Right lobe of liver (tissue), 6 donors: ENCODE data around the gene OR52N5. TPM values are rescaled to one million over a fixed set of nuclear protein-coding genes. Genes with fewer than 3 reads are reported as not detected.

Source experiments
- ATAC-seq, 4 donors: fragments of 200-7000 bp; cut with Tn5 transposase; one replicate each; pipeline ENCODE4 v1.9.1; 2020; ENCODE audit warnings: mild to moderate bottlenecking in 4 of 4, moderate library complexity in 4 of 4
- DNase-seq, 3 donors: peaks; one replicate each; pipeline ENCODE4 v3.0.0-alpha.2; 2020
- H3K27ac ChIP-seq, 3 donors: fragments of 200-600 bp; one replicate each; pipeline ENCODE4 v1.8.0; 2022
- H3K27me3 ChIP-seq, 2 donors: fragments of 200-600 bp; one replicate each; pipeline ENCODE4 v1.8.0; 2022
- H3K36me3 ChIP-seq, 4 donors: fragments of 200-600 bp; sonication (generic) in 1 of 4; one replicate each; pipeline versions ENCODE4 v1.5.1 to v1.8.0; 2017 to 2022; ENCODE audit warnings: control low read depth in 1 of 4
- H3K4me1 ChIP-seq, 4 donors: fragments of 200-600 bp; sonication (generic) in 1 of 4; one replicate each; pipeline versions ENCODE4 v1.5.1 to v1.8.0; 2017 to 2022; ENCODE audit warnings: control low read depth in 1 of 4
- H3K4me3 ChIP-seq, 3 donors: fragments of 200-600 bp; one replicate each; pipeline ENCODE4 v1.8.0; 2022
- H3K9me3 ChIP-seq, 4 donors: fragments of 200-600 bp; sonication (generic) in 1 of 4; one replicate each; pipeline versions ENCODE4 v1.5.1 to v1.8.0; 2017 to 2022; ENCODE audit warnings: control low read depth in 1 of 4
- POLR2A ChIP-seq: fragments of 450-650 bp; IDR thresholded peaks from one replicate; pipeline ENCODE4 v1.6.1; 2017; ENCODE audit warnings: antibody characterized with exemption, mild to moderate bottlenecking
- WGBS: methylation state at CpG from one replicate; pipeline ENCODE4 v1.1.6; 2018; ENCODE audit warnings: low coverage, low lambda C conversion rate; ENCODE audit not compliant: insufficient coverage; ENCODE audit errors: missing lambda C conversion rate; 5-methylcytosine and 5-hydroxymethylcytosine counted together
- intact Hi-C, 2 donors: fragments of 100-400 bp; cut with DNase I; formaldehyde crosslinking; loops; one replicate each; pipeline versions ENCODE4 v1.11.2 to v1.14.1; 2022
- total RNA-seq, 6 experiments: library from RNA; depleted of rRNA in 2 of 6; stranded (reverse); fragments of >200 nt in 2 of 6; fragmentation: NEBNext Ultra II Directional in 3 of 6; extraction: Animal tissue kit (Norgen Biotek cat#: 25700) in 3 of 6; gene quantifications; one replicate each; pipeline versions ENCODE4 v1.1.0 to v1.2.4, GENCODE V29; 2016 to 2023
- TF ChIP-seq, protein P1 (sequence below), 4 donors: fragments of 200-600 bp in 3 of 4; fragments of 450-650 bp in 1 of 4; IDR thresholded peaks; one replicate each; pipeline versions ENCODE4 v1.5.1 to v1.8.0; 2016 to 2022; ENCODE audit warnings: antibody characterized with exemption in 4 of 4, mild to moderate bottlenecking in 2 of 4
- donor health status: DM: no; HTN: yes; CAD: no.
- donor health status: DM: no; HTN: no; CAD: no.
- donor health status: DM: no; HTN: no; CAD: no.
- donor health status: DM: no; HTN: yes; CAD: no.
- donor health status: DM: no; HTN: yes; CAD: no.

OR52N5 gene
- total RNA-seq, 6 experiments from 2014 or later, result not detected

DNA sequence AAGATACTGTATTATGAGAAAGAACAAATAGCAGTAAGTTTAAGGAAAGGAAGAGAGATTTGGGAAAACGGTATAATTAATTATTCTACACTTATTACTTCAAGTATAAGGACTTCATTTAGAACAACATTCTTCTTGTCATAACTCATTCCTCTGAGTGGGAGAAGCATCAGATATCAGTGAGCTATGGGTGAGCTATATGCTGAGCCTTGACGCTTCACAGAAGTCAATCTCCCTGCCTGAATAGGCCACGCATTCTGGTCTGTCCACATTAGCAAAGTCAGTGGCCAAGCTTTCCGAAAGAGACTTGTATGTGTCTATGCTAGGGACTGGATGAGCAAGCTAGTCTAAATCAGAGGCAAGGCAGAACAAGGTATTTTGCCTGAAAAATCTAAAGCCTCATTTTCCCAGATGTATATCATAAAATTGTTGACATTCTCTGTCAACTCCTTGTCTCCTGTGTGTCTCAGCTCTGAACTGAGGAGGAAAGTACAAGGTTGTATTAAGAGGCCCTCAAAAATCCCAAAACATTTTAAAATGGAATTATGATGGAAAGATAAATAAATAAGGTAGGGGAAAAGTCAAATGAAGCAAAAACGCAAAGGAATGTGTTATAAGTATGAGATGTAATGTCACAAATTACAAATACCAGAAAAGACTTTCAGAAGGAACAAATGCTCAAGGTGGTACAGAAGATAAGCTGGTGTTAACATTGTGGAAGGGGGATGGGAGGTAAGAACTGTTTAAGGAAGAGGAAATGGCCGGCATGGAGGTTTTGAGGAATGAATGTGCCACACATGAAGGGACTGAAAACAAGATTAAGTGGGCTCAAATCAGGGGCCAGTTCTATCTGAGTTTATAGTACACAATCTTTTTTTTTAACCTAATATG, 27.0 kb upstream of the OR52N5 start:
- Histone ChIP-seq H3K4me3 (no peak overlapping the region), H3K36me3 (no peaks in the 10 kb centered on the region), H3K4me1 (peaks cover 0 to 4% (median 0%) of the 10 kb centered on the region in 4 donors), H3K27ac (no peak overlapping the region), H3K9me3 (no peaks in the 10 kb centered on the region), H3K27me3 (peaks cover 0 to 5% of the 10 kb centered on the region in 2 donors)
- no peak for TF ChIP-seq POLR2A
- TF ChIP-seq, protein P1, sequence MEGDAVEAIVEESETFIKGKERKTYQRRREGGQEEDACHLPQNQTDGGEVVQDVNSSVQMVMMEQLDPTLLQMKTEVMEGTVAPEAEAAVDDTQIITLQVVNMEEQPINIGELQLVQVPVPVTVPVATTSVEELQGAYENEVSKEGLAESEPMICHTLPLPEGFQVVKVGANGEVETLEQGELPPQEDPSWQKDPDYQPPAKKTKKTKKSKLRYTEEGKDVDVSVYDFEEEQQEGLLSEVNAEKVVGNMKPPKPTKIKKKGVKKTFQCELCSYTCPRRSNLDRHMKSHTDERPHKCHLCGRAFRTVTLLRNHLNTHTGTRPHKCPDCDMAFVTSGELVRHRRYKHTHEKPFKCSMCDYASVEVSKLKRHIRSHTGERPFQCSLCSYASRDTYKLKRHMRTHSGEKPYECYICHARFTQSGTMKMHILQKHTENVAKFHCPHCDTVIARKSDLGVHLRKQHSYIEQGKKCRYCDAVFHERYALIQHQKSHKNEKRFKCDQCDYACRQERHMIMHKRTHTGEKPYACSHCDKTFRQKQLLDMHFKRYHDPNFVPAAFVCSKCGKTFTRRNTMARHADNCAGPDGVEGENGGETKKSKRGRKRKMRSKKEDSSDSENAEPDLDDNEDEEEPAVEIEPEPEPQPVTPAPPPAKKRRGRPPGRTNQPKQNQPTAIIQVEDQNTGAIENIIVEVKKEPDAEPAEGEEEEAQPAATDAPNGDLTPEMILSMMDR (IDR thresholded peaks at IDR 0.05), result no peak
- intact Hi-C loops, result no loop called here
- no peak for ATAC-seq
- 67% methylated on average over 6 of the region's 6 CpGs for WGBS
- DNase-seq, result no peak

DNA sequence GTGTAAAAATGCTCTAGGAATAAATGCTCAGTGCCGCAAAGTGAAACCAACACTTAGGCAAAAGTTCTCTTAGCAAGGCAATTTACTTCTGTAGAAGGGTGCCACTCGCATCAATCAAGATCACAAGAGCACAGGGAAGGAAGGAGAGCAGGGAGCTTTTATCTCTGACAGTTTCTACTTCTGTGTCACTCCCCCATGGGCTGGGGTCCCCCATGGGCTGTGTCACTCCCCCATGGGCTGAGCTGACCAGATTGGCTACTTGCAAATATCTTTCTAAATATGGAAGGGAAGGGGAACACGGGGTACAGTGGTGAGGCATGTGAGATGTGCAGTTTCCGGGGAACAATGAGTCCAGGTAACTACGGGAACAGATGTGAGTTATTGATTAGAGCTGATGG, 26.0 kb upstream of the OR52N5 start:
- H3K4me3 ChIP-seq, result peak overlapping the region; percentile 25 to 45 (median 29)
- DNase-seq (no peak), ATAC-seq (peak in 3 of 4 donors; percentile 12 to 51 (median 45))
- no peak for TF ChIP-seq POLR2A
- TF ChIP-seq, protein P1 (IDR thresholded peaks at IDR 0.05), result no peak
- no peak overlapping the region for H3K27ac ChIP-seq
- 32% methylated on average over 5 of the region's 5 CpGs for WGBS
- peaks cover 0 to 4% (median 0%) of the 10 kb centered on the region in 4 donors for H3K4me1 ChIP-seq
- H3K27me3 ChIP-seq, result peaks cover 0 to 5% of the 10 kb centered on the region in 2 donors
- intact Hi-C loops, result no loop called here
- H3K9me3 ChIP-seq, result no peaks in the 10 kb centered on the region
- no peaks in the 10 kb centered on the region for H3K36me3 ChIP-seq

DNA sequence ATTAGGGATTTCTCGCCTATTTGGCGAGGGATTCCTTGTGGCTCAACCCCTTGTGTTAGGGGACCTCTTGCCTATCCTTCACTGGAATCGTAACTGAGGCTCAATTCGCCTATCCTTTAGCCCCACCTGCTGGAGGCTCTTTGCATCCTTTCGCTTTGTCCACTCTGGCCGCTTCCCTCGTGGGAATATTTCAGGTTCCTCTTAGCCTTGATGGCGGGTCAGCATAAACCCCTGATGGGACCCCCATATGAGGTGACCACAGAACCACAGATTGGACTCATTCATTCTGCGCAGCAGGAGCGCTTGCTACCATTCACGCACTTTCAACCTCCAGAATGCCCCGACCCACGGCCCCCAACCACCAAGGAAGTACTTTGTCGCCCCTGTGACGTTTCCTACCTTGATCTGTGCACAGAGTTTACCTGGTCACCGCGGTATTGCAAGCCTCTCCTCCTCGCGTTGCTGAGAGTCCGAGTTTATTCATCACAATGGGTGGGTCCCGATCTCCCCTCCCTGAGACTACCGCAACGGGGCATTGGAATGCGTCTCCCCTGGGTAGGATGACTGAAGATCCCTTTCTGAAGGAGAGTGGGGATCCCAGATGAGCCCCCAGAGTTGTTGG, 25.5 kb upstream of the OR52N5 start, which contains the start of gene OR52N2:
Gene OR52N2, plus strand, starts transcription at position 425 of the 622 bp plus-strand sequence. CDS start 11,412 bp downstream, outside the sequence.
- no peaks in the 10 kb centered on the region for H3K36me3 ChIP-seq
- peak within 1 kb of the TSS; percentile 25 to 45 (median 29) for H3K4me3 ChIP-seq
- TF ChIP-seq, protein P1 (IDR thresholded peaks at IDR 0.05), result peak; percentile 76 to 86 (median 81)
- TF ChIP-seq POLR2A, result no peak
- no peak within 1 kb of the TSS for H3K27ac ChIP-seq
- ATAC-seq, result peak; percentile 98 to 100 (median 99)
- intact Hi-C loops, result no loop called here
- no peaks in the 10 kb centered on the region for H3K9me3 ChIP-seq
- H3K4me1 ChIP-seq, result peaks cover 0 to 4% (median 0%) of the 10 kb centered on the region in 4 donors
- 3% methylated on average over 20 of the region's 24 CpGs for WGBS
- peaks cover 0 to 5% of the 10 kb centered on the region in 2 donors for H3K27me3 ChIP-seq
- DNase-seq, result peak in 2 of 3 donors; percentile 58 to 78

DNA sequence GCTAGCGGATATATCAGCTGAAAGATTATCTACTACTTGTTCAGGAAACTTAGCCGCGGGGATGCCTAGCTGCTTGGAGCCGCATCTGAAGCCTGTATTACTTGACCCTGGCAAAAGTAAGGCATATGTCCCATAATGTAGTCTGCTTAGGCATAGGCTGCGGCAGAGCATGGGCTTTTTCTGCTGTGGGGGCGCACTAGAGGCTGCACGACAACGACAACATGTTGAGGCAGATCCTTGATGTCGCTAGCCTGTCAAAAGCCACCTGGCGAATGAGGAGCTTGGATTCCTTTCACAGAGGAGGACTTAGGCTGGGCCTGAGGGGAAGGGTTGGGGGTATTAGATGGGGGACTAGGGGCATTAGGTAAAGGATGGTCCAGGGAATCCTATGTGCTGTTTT, 24.4 kb upstream of the OR52N5 start:
- Histone ChIP-seq H3K9me3 (no peaks in the 10 kb centered on the region), H3K27ac (no peak overlapping the region), H3K36me3 (no peaks in the 10 kb centered on the region), H3K4me3 (no peak overlapping the region), H3K4me1 (peaks cover 0 to 4% (median 0%) of the 10 kb centered on the region in 4 donors), H3K27me3 (peaks cover 0 to 5% of the 10 kb centered on the region in 2 donors)
- intact Hi-C loops, result no loop called here
- 85% methylated on average over 9 of the region's 10 CpGs for WGBS
- TF ChIP-seq, protein P1 (IDR thresholded peaks at IDR 0.05), result no peak
- TF ChIP-seq POLR2A, result no peak
- no peak for DNase-seq
- no peak for ATAC-seq
